RKO (cell line): Measurements from ENCODE around the gene NFATC3.

Source experiments
- DNase-seq: peaks from one replicate; pipeline ENCODE4 v3.0.0-alpha.2; 2016; ENCODE audit warnings: low spot score

The NFATC3 gene

GRCh38 chr16:68247932-68248331, 162.8 kb downstream of the NFATC3 start:
- no peak for DNase-seq

- DNase-seq: no peak
These were observed 164.2 kb downstream of the NFATC3 start for GRCh38 chr16:68249371-68249770.

GRCh38 chr16:68250951-68251350, 165.8 kb downstream of the NFATC3 start:
- DNase-seq: no peak

GRCh38 chr16:68251832-68252231, 166.7 kb downstream of the NFATC3 start:
- DNase-seq: no peak

GRCh38 chr16:68252383-68252782, 167.2 kb downstream of the NFATC3 start:
- no peak for DNase-seq

GRCh38 chr16:68253721-68254120, 168.6 kb downstream of the NFATC3 start:
- DNase-seq: no peak

GRCh38 chr16:68255712-68256111, 170.5 kb downstream of the NFATC3 start:
- no peak for DNase-seq

GRCh38 chr16:68257251-68257905, 172.2 kb downstream of the NFATC3 start:
- DNase-seq: no peak

- no peak for DNase-seq
These were observed 173.0 kb downstream of the NFATC3 start for GRCh38 chr16:68257906-68258800.

GRCh38 chr16:68259007-68259825, 174.0 kb downstream of the NFATC3 start:
- DNase-seq: no peak

- DNase-seq: no peak
These were observed 178.5 kb downstream of the NFATC3 start for GRCh38 chr16:68263559-68264127.

- DNase-seq: peak; percentile 84
These were observed 179.2 kb downstream of the NFATC3 start, which contains the start of gene SLC7A6 for GRCh38 chr16:68264128-68265077. SLC7A6 (plus strand) TSS chr16:68264526; CDS start chr16:68274727, 10,201 bp downstream.

GRCh38 chr16:68265078-68265920, 180.1 kb downstream of the NFATC3 start:
- DNase-seq: peak; percentile 86

GRCh38 chr16:68267612-68268405, 182.6 kb downstream of the NFATC3 start:
- DNase-seq: no peak

GRCh38 chr16:68269793-68270192, 184.6 kb downstream of the NFATC3 start:
- no peak for DNase-seq

GRCh38 chr16:68270353-68270752, 185.2 kb downstream of the NFATC3 start:
- DNase-seq: no peak

GRCh38 chr16:68272507-68273209, 187.5 kb downstream of the NFATC3 start:
- no peak for DNase-seq

GRCh38 chr16:68273459-68273858, 188.3 kb downstream of the NFATC3 start:
- DNase-seq: no peak
